ENCODE data around the gene C6orf62.
"Not testable (repeated sequence)": the region's sequence is repeated elsewhere in the genome, so short reads cannot be mapped to it uniquely, and the experiment has no call there.

The C6orf62 gene

DNA sequence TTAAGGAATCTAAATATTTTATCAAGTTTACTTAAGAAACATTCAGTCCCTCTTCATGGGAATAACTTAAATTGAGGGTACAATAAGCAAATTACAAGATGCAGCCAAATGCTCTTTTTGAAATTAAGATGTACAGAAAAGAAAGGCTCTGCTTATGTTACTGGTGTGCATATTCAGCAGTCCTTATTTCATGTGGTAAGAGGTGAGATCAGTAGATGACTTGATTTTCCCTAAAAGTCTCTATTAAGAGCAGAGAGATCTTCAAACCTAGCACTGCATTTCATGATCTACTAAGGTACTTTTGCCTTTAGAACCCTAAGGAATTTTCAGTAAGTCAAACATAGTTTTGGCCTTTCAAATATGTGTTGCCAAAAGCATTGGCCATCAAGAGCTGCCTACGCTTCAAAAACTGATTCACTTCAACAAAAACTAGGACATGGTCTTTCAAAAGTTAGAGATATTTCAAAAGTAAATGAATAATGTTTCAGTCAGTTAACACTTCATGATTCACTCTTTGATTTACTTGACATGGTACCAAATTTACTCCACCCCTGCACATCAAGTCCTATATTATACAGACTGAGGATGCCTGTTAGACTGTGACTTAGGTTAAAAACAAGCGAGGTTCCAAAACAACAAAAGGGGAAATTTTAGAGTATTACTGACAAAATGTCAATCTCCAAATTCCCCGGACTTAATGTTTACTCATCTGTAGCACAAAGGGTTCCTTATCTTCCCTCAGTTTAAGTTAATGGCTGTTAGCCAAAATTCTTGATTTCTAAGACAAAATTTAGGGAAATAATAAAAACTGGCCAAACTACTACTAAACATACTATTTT lies 19.2 kb downstream of the C6orf62 start:
- no peak for DNase-seq (ENCODE audit: low read depth)

GRCh38 chr6:24696097-24696496 lies 22.9 kb downstream of the C6orf62 start:
- no peak for DNase-seq (ENCODE audit: low read depth)

- DNase-seq (ENCODE audit: low read depth), result peak; percentile 12
Measured at GRCh38 chr6:24695635-24696034, 23.3 kb downstream of the C6orf62 start.

DNA sequence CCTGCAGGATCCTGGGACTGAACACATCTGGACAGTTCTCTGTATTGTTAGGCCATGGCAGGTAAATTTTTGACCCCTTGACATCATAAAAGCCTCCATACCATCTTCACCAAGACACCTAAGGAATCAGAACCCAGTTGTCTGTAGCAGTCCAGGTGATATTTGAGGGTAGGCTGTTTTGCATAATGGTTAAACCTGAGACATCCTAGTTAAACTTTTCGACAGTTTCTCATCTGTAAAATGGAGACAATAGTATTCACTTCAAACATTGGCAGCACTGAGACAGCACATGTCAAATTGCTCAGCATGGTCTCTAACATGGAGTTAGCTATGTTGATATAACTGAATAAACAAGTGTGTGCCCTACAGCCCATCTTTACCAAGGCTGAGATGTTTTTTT lies 24.8 kb downstream of the C6orf62 start:
- DNase-seq (ENCODE audit: low read depth), result no peak

DNA sequence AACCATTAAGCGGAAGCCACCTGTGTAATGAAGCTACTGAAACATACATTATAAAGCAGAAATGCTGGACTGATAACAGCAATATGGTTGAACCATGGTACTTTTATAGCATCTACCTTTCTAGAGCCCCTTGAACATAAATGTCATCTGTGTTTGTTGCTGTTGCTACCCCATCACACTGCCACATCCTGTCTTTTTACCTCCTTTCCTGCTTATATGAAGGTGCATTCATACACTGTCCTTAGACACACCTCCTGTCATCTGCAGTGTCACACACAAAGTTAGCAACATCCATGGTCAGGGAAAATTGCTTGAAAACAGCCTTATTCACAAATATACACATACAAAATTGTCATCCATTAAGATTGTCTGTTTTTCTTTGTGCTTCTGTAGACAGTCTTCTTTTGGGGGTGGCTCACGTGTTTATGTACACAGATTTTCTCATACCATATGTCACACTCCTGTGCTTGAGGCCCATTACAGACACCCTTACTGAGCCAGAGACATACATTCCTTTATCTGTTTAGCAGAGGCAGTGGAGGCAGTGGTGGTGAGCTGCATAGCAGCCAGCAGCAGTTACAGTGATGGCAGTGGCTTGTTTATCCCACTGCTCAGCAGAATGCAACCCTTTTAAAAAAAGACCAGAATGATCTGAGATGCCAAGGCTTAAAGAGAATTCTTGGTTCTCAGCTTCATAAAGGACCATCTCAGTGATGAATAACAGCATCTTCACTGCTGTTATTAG lies 25.9 kb downstream of the C6orf62 start:
- DNase-seq (ENCODE audit: low read depth), result no peak

- DNase-seq (ENCODE audit: low read depth), result no peak
Measured at GRCh38 chr6:24692415-24692814, 26.5 kb downstream of the C6orf62 start.

DNA sequence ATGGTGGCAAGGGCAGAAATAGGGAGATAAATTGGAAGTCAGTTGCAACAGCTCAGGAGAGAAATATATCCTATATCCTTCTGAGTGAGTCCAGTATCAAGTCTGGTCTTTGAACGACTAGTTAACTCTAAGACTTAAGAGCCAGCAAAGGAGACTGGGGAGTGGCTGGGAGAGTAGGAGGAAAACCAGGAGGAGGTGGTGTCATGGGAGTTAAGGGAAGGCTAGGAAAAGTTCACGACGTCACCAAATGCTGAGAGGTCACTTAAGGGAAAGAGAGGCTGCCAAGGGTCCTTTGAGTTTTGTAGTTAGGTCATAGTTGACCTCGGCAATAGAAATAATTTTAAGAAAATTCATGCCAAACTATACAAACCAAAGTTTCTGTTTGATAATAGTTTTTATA lies 27.0 kb downstream of the C6orf62 start:
- no peak for DNase-seq (ENCODE audit: low read depth)

GRCh38 chr6:24691550-24691949 lies 27.4 kb downstream of the C6orf62 start:
- no peak for DNase-seq (ENCODE audit: low read depth)

- DNase-seq (ENCODE audit: low read depth), result no peak
Measured at GRCh38 chr6:24690593-24690992, 28.4 kb downstream of the C6orf62 start.

- DNase-seq (ENCODE audit: low read depth), result peak; percentile 45
Measured at GRCh38 chr6:24689964-24690363, 29.0 kb downstream of the C6orf62 start.

DNA sequence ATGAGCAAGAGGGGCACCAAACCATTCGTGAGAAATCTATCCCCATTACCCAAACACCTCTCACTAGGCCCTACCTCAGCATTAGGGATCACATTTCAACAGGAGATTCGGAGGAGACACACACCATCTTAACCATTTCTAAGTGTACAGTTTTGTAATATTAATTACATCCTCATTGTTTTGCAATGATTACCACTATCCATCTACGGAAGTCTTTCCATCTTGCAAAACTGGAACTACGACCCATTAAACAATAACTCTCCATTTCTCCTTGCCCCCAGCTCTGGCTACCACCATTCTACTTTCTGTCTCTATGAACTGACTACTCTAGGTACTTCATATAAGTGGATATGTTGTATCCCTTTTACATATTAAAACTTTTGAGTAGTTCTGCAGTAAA lies 32.0 kb downstream of the C6orf62 start:
- DNase-seq (ENCODE audit: low read depth), result no peak

DNA sequence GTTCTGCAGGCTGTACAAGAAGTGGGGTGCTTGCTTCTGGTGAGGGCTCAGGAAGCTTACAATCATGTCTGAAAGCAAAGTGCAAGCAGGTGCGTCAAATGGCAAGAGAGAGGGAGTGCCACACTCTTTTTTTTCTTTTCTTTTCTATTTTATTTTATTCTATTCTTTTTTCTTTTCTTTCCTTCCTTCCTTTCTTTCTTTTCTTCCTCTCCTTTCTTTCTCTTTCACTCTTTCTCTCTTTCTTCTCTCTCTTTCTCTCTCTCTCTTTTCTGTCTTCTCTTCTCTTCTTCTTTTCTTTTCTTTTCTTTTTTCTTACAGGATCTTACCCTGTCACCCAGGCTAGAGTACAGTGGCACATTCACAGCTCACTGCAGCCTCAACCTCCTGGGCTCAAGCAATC lies 32.5 kb downstream of the C6orf62 start:
- DNase-seq (ENCODE audit: low read depth), result no peak

GRCh38 chr6:24683297-24684296 lies 35.4 kb downstream of the C6orf62 start:
- DNase-seq (ENCODE audit: low read depth), result no peak

DNA sequence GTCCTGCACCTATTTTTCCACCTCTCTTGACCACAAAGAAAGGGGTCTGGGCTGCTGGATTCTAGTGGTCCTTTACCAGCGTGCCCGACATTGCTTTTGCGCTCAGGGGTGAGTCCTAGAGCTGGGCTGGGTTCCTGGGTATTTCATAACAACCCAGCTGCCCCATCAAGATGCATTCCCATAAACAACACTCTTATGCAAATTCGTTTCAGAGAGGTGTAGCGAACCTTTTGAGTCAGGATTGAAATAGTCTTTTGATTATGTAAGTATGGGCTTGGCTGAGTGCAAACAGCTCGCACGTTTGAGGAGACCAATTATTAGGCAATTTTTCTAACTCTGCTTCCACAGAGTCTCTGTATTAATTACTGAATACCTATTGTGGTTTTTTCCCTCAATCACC lies 38.4 kb downstream of the C6orf62 start:
- DNase-seq (ENCODE audit: low read depth), result no peak

DNA sequence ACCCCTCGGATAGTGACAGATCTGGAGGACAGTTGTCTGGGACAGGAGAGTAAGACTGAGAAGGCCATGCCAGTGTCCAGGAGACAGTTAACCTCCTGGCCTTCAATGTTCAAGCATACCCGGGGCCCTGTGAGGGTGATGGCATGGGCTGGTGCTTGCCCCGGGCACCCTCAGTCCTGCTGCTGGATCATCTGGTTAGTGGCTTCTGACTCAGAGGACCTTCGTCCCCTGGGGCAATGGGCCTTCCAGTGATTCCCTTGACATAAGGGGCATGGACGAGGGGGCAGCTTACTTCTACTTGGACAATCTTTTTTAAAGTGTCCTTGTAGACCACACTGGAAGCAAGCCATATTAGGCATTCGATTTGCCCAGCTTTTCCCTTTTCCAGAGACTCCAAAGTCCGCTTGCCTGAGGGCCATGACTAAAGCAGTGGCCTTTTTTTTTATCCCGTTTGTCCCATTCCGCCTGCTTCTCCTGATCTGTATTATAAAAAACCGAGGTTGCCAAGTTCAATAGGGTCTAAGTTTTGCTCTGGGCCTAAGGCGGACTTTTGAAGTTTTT lies 40.1 kb downstream of the C6orf62 start:
- not testable (repeated sequence) for DNase-seq (ENCODE audit: low read depth)

- DNase-seq (ENCODE audit: low read depth), result no peak
Measured at GRCh38 chr6:24673625-24674024, 45.3 kb downstream of the C6orf62 start.

DNA sequence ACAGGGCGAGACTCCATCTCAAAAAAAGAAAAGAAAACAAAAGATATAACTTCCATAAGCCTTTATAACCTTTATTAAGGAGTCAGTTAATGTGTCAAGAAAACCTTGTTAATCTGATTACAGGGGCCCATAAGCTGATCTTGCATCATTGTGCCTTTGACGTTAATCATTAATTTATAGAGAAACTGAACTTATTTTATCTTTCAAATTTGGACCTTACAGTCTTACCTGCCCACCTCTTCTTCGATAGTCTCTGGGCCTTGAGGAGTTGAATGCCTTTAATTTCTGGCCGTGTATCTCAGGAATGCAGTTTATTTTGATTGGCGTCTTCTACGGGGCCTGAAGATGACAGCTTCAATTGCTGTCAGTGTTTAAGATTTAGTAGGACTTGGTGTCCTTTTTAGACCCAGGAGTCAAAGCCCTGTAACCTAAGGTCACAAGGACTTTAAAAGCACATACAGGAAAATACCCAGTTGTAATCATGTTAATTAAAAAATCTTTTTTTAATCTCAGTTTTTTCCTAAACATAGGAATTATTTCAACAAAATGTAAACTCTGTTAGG lies 46.3 kb downstream of the C6orf62 start:
- DNase-seq (ENCODE audit: low read depth), result no peak

- not testable (repeated sequence) for DNase-seq (ENCODE audit: low read depth)
Measured at GRCh38 chr6:24671077-24671476, 47.9 kb downstream of the C6orf62 start.

DNA sequence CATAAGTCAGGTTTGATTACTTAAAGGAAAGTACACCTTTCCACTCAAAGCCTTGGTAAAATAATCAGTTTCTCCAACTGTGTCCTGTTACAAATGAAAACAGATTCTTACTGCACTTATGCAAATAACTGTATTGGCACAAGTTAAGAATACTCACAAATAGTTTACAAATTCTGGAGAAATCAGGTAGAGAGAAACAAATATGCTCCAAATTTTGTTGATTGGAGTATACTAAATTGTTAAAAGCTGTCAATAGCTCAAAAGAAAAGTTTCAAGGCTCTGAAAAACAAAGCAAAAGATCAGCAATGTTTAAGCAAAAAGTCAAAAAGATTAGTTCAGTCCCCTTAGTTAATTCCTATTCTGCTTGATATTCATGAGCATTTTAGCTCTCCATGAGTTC lies 48.5 kb downstream of the C6orf62 start:
- DNase-seq (ENCODE audit: low read depth), result not testable (repeated sequence)

DNA sequence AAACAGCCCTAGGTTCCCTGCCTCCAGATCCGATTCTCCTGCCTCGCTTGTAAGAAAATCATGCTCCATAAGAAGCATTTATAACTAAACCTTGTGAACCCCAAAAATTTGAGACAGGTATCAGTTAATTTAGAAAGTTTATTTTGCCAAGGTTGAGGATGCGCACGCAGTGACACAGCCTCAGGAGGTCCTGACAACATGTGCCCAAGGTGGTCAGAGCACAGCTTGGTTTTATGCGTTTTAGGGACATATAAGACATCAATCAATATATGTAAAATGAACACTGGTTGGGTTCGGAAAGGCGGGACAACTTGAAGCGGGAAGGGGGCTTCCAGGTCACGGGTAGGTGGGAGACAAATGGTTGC lies 50.0 kb downstream of the C6orf62 start:
- DNase-seq (ENCODE audit: low read depth), result no peak
